ENCODE results near the gene ELMO1.

The ELMO1 gene

GRCh38 chr7:37018954-37019353, 429.7 kb downstream of the ELMO1 start:
- no peak for DNase-seq (ENCODE audit: low read depth in 2 of 2)

GRCh38 chr7:37016064-37016878, 432.4 kb downstream of the ELMO1 start:
- DNase-seq (ENCODE audit: low read depth in 2 of 2), result no peak

GRCh38 chr7:37015353-37016034, 433.2 kb downstream of the ELMO1 start:
- no peak for DNase-seq (ENCODE audit: low read depth in 2 of 2)

GRCh38 chr7:37013771-37014170, 434.9 kb downstream of the ELMO1 start:
- no peak for DNase-seq (ENCODE audit: low read depth in 2 of 2)

- no peak for DNase-seq (ENCODE audit: low read depth in 2 of 2)
Measured at GRCh38 chr7:37011151-37011890, 437.3 kb downstream of the ELMO1 start.

- DNase-seq (ENCODE audit: low read depth in 2 of 2), result no peak
Measured at GRCh38 chr7:37009125-37009675, 439.5 kb downstream of the ELMO1 start.

- no peak for DNase-seq (ENCODE audit: low read depth in 2 of 2)
Measured at GRCh38 chr7:37007691-37008090, 441.0 kb downstream of the ELMO1 start.

GRCh38 chr7:37007268-37007667, 441.4 kb downstream of the ELMO1 start:
- DNase-seq (ENCODE audit: low read depth in 2 of 2), result no peak

GRCh38 chr7:37006764-37007163, 441.9 kb downstream of the ELMO1 start:
- no peak for DNase-seq (ENCODE audit: low read depth in 2 of 2)

GRCh38 chr7:37000511-37000910, 448.2 kb downstream of the ELMO1 start:
- no peak for DNase-seq (ENCODE audit: low read depth in 2 of 2)

- DNase-seq (ENCODE audit: low read depth in 2 of 2), result no peak
Measured at GRCh38 chr7:36999626-37000485, 448.8 kb downstream of the ELMO1 start.

- no peak for DNase-seq (ENCODE audit: low read depth in 2 of 2)
Measured at GRCh38 chr7:36995776-36996175, 452.9 kb downstream of the ELMO1 start.

- no peak for DNase-seq (ENCODE audit: low read depth in 2 of 2)
Measured at GRCh38 chr7:36994456-36995112, 454.1 kb downstream of the ELMO1 start.

- DNase-seq (ENCODE audit: low read depth in 2 of 2), result peak; percentile 15 to 62
Measured at GRCh38 chr7:36986948-36987724, 461.5 kb downstream of the ELMO1 start.

GRCh38 chr7:36986511-36986933, 462.1 kb downstream of the ELMO1 start:
- no peak for DNase-seq (ENCODE audit: low read depth in 2 of 2)

GRCh38 chr7:36985866-36986400, 462.7 kb downstream of the ELMO1 start:
- no peak for DNase-seq (ENCODE audit: low read depth in 2 of 2)

- no peak for DNase-seq (ENCODE audit: low read depth in 2 of 2)
Measured at GRCh38 chr7:36985316-36985715, 463.3 kb downstream of the ELMO1 start.

- DNase-seq (ENCODE audit: low read depth in 2 of 2), result no peak
Measured at GRCh38 chr7:36984710-36985312, 463.9 kb downstream of the ELMO1 start.

GRCh38 chr7:36984041-36984521, 464.6 kb downstream of the ELMO1 start:
- DNase-seq (ENCODE audit: low read depth in 2 of 2), result no peak
